ENCODE measurements around the gene CDH16.
"Not testable (repeated sequence)": the region's sequence is repeated elsewhere in the genome, so short reads cannot be mapped to it uniquely, and the experiment has no call there.

CDH16 gene

GRCh38 chr16:66944971-66945370, 26.3 kb upstream of the CDH16 start:
- not testable (repeated sequence) for H3K4me1 ChIP-seq (ENCODE audit: control insufficient read depth, low read depth, low read length); H3K9ac ChIP-seq (ENCODE audit: low read length); H3K27me3 ChIP-seq (ENCODE audit: control insufficient read depth, insufficient read depth, low read length); H3K9me3 ChIP-seq (ENCODE audit: control insufficient read depth, low read depth, low read length); H3K27ac ChIP-seq (ENCODE audit: low read length); H3K4me3 ChIP-seq (ENCODE audit: low read length)
- peaks cover 11% of the 10 kb centered on the region for H3K36me3 ChIP-seq (ENCODE audit: control insufficient read depth, low read depth, low read length)

DNA sequence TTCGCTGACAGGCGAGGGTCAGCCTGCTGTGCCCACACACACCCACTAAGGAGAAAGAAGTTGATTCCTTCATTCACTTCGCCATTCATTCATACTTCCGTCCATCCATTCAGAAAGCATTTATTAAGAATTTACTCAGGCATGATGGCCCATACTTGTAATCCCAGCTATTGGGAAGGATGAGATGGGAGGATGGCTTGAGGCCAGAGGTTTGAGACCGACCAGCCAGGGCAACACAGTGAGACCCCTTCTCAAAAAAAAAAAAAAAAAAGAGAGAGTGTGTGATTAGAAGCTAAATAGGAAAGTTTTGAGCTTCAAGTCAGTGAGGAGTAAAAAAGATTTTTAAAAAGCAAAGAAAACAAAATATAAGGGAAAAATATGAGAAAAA, 25.4 kb upstream of the CDH16 start:
- Histone ChIP-seq H3K9me3 (ENCODE audit: control insufficient read depth, low read depth, low read length) (no peaks in the 10 kb centered on the region), H3K4me3 (ENCODE audit: low read length) (no peak overlapping the region), H3K4me1 (ENCODE audit: control insufficient read depth, low read depth, low read length) (no peaks in the 10 kb centered on the region), H3K27me3 (ENCODE audit: control insufficient read depth, insufficient read depth, low read length) (no peaks in the 10 kb centered on the region), H3K36me3 (ENCODE audit: control insufficient read depth, low read depth, low read length) (peaks cover 11% of the 10 kb centered on the region), H3K9ac (ENCODE audit: low read length) (no peak overlapping the region), H3K27ac (ENCODE audit: low read length) (no peak overlapping the region)

GRCh38 chr16:66943426-66944053, 24.9 kb upstream of the CDH16 start:
- Histone ChIP-seq H3K36me3 (ENCODE audit: control insufficient read depth, low read depth, low read length) (peaks cover 11% of the 10 kb centered on the region), H3K27me3 (ENCODE audit: control insufficient read depth, insufficient read depth, low read length) (no peaks in the 10 kb centered on the region), H3K4me3 (ENCODE audit: low read length) (no peak overlapping the region), H3K9ac (ENCODE audit: low read length) (no peak overlapping the region), H3K9me3 (ENCODE audit: control insufficient read depth, low read depth, low read length) (no peaks in the 10 kb centered on the region), H3K27ac (ENCODE audit: low read length) (no peak overlapping the region), H3K4me1 (ENCODE audit: control insufficient read depth, low read depth, low read length) (no peaks in the 10 kb centered on the region)

DNA sequence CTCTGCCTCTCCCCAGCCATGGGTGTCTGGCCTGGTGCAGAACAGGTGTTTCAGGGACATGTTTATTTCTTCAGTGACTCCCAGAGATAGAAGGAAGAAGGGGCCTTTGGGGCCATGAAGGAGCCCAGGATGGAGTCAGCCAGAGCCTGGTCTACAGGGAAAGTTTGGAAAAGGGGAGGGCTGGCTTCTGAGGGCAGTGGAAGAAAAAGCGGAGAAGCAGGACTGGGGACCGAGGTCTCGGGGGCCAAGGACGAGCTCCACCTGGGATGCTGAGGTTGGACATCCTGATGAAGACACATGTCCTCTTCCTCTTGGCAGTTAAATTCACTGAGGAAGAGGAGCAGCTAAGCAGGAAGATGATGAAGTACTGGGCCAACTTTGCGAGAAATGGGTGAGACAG, 24.3 kb upstream of the CDH16 start:
- H3K9ac ChIP-seq (ENCODE audit: low read length), result no peak overlapping the region
- no peaks in the 10 kb centered on the region for H3K4me1 ChIP-seq (ENCODE audit: control insufficient read depth, low read depth, low read length)
- no peak overlapping the region for H3K27ac ChIP-seq (ENCODE audit: low read length)
- peaks cover 11% of the 10 kb centered on the region for H3K36me3 ChIP-seq (ENCODE audit: control insufficient read depth, low read depth, low read length)
- no peaks in the 10 kb centered on the region for H3K27me3 ChIP-seq (ENCODE audit: control insufficient read depth, insufficient read depth, low read length)
- no peak overlapping the region for H3K4me3 ChIP-seq (ENCODE audit: low read length)
- H3K9me3 ChIP-seq (ENCODE audit: control insufficient read depth, low read depth, low read length), result no peaks in the 10 kb centered on the region

DNA sequence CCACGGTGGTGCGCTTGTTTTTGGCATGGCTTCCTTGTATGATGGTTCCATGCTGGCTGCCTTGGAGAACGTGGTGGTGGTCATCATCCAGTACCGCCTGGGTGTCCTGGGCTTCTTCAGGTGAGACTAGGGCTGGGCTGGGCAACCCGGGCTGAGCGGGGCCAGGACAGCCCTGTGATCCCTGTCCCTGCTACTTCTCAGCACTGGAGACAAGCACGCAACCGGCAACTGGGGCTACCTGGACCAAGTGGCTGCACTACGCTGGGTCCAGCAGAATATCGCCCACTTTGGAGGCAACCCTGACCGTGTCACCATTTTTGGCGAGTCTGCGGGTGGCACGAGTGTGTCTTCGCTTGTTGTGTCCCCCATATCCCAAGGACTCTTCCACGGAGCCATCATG, 21.6 kb upstream of the CDH16 start:
- Histone ChIP-seq H3K4me1 (ENCODE audit: control insufficient read depth, low read depth, low read length) (no peaks in the 10 kb centered on the region), H3K36me3 (ENCODE audit: control insufficient read depth, low read depth, low read length) (peaks cover 11% of the 10 kb centered on the region), H3K27me3 (ENCODE audit: control insufficient read depth, insufficient read depth, low read length) (no peaks in the 10 kb centered on the region), H3K4me3 (ENCODE audit: low read length) (no peak overlapping the region), H3K9ac (ENCODE audit: low read length) (no peak overlapping the region), H3K9me3 (ENCODE audit: control insufficient read depth, low read depth, low read length) (no peaks in the 10 kb centered on the region), H3K27ac (ENCODE audit: low read length) (no peak overlapping the region)

GRCh38 chr16:66939366-66939765, 20.7 kb upstream of the CDH16 start:
- H3K9me3 ChIP-seq (ENCODE audit: control insufficient read depth, low read depth, low read length), result no peaks in the 10 kb centered on the region
- H3K27ac ChIP-seq (ENCODE audit: low read length), result no peak overlapping the region
- no peaks in the 10 kb centered on the region for H3K27me3 ChIP-seq (ENCODE audit: control insufficient read depth, insufficient read depth, low read length)
- H3K4me3 ChIP-seq (ENCODE audit: low read length), result no peak overlapping the region
- peaks cover 11% of the 10 kb centered on the region for H3K36me3 ChIP-seq (ENCODE audit: control insufficient read depth, low read depth, low read length)
- H3K9ac ChIP-seq (ENCODE audit: low read length), result no peak overlapping the region
- H3K4me1 ChIP-seq (ENCODE audit: control insufficient read depth, low read depth, low read length), result no peaks in the 10 kb centered on the region

DNA sequence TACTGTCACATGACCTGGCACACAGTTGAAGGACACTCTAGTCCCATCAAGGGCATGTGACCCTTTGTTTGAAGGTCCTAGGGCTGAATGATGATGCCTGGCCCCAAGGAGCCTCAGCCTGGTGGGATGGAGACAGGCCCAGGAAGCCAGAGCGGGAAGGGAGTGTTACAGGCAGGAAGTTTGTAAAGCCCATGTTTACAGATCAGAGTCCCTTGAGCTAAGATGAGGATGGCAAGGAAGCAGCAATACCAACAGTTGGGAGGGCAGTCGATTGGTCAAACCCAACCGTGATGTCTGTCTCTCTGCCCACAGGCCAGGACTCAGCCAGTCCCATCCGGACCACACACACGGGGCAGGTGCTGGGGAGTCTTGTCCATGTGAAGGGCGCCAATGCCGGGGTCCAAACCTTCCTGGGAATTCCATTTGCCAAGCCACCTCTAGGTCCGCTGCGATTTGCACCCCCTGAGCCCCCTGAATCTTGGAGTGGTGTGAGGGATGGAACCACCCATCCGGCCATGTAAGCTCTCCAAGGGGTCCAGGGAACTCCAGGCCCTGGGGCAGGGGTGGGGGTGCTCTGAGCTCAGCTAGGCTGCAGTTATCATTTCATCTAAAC, 19.1 kb upstream of the CDH16 start:
- H3K27ac ChIP-seq (ENCODE audit: low read length), result no peak overlapping the region
- peaks cover 11% of the 10 kb centered on the region for H3K36me3 ChIP-seq (ENCODE audit: control insufficient read depth, low read depth, low read length)
- no peak overlapping the region for H3K9ac ChIP-seq (ENCODE audit: low read length)
- peaks cover 4% of the 10 kb centered on the region for H3K4me1 ChIP-seq (ENCODE audit: control insufficient read depth, low read depth, low read length)
- no peaks in the 10 kb centered on the region for H3K9me3 ChIP-seq (ENCODE audit: control insufficient read depth, low read depth, low read length)
- no peak overlapping the region for H3K4me3 ChIP-seq (ENCODE audit: low read length)
- H3K27me3 ChIP-seq (ENCODE audit: control insufficient read depth, insufficient read depth, low read length), result no peaks in the 10 kb centered on the region

GRCh38 chr16:66936889-66937554, 18.3 kb upstream of the CDH16 start:
- no peak overlapping the region for H3K9ac ChIP-seq (ENCODE audit: low read length)
- H3K4me3 ChIP-seq (ENCODE audit: low read length), result no peak overlapping the region
- no peak overlapping the region for H3K27ac ChIP-seq (ENCODE audit: low read length)
- H3K36me3 ChIP-seq (ENCODE audit: control insufficient read depth, low read depth, low read length), result peaks cover 10% of the 10 kb centered on the region
- H3K27me3 ChIP-seq (ENCODE audit: control insufficient read depth, insufficient read depth, low read length), result no peaks in the 10 kb centered on the region
- no peaks in the 10 kb centered on the region for H3K9me3 ChIP-seq (ENCODE audit: control insufficient read depth, low read depth, low read length)
- H3K4me1 ChIP-seq (ENCODE audit: control insufficient read depth, low read depth, low read length), result peaks cover 4% of the 10 kb centered on the region

- H3K36me3 ChIP-seq (ENCODE audit: control insufficient read depth, low read depth, low read length), result peaks cover 8% of the 10 kb centered on the region
- H3K9ac ChIP-seq (ENCODE audit: low read length), result no peak overlapping the region
- H3K27ac ChIP-seq (ENCODE audit: low read length), result no peak overlapping the region
- H3K4me1 ChIP-seq (ENCODE audit: control insufficient read depth, low read depth, low read length), result peaks cover 4% of the 10 kb centered on the region
- H3K27me3 ChIP-seq (ENCODE audit: control insufficient read depth, insufficient read depth, low read length), result no peaks in the 10 kb centered on the region
- no peaks in the 10 kb centered on the region for H3K9me3 ChIP-seq (ENCODE audit: control insufficient read depth, low read depth, low read length)
- H3K4me3 ChIP-seq (ENCODE audit: low read length), result no peak overlapping the region
Measured at GRCh38 chr16:66936462-66936861, 17.8 kb upstream of the CDH16 start.

GRCh38 chr16:66935314-66936011, 16.8 kb upstream of the CDH16 start, which contains the start of gene CES2:
Gene CES2, plus strand, starts transcription at chr16:66935516. Its CDS starts 120 bp downstream, at chr16:66935636.
- Histone ChIP-seq H3K27ac (ENCODE audit: low read length) (no peak within 1 kb of the TSS), H3K36me3 (ENCODE audit: control insufficient read depth, low read depth, low read length) (peaks cover 2% of the 10 kb centered on the region), H3K4me1 (ENCODE audit: control insufficient read depth, low read depth, low read length) (peaks cover 4% of the 10 kb centered on the region), H3K9ac (ENCODE audit: low read length) (peak within 1 kb of the TSS; percentile 68), H3K9me3 (ENCODE audit: control insufficient read depth, low read depth, low read length) (no peaks in the 10 kb centered on the region), H3K4me3 (ENCODE audit: low read length) (peak within 1 kb of the TSS; percentile 90), H3K27me3 (ENCODE audit: control insufficient read depth, insufficient read depth, low read length) (no peaks in the 10 kb centered on the region)

DNA sequence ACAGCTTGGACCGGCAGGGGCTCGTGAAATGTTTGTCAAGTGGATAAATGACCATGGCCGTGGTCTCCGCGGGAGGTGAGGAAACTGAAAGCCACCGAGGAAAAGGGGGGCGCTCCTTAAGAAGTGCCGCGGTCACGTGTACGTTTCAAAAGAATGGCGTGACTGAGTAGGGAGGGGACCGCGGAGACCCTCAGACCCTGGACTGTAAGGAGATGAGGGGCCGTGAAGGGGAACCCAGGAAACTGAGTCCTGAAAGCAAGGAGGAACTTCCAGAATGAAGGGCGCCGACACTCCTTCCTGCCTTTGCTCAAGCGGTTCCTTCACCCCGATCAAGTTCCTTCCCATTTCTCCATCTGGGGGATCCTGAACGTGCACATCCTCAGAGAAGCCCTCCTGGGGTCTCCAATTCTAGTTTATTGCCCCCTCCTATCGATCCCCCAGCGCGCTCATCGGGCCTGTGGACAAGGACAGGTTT, 16.2 kb upstream of the CDH16 start:
- H3K9me3 ChIP-seq (ENCODE audit: control insufficient read depth, low read depth, low read length); H3K27me3 ChIP-seq (ENCODE audit: control insufficient read depth, insufficient read depth, low read length); H3K27ac ChIP-seq (ENCODE audit: low read length); H3K36me3 ChIP-seq (ENCODE audit: control insufficient read depth, low read depth, low read length); H3K4me1 ChIP-seq (ENCODE audit: control insufficient read depth, low read depth, low read length): not testable (repeated sequence)
- peak overlapping the region; percentile 90 for H3K4me3 ChIP-seq (ENCODE audit: low read length)
- H3K9ac ChIP-seq (ENCODE audit: low read length), result peak overlapping the region; percentile 68

Measured in iPS-18a (cell line).